Measurements from ENCODE around the gene EPB41L3.

DNA sequence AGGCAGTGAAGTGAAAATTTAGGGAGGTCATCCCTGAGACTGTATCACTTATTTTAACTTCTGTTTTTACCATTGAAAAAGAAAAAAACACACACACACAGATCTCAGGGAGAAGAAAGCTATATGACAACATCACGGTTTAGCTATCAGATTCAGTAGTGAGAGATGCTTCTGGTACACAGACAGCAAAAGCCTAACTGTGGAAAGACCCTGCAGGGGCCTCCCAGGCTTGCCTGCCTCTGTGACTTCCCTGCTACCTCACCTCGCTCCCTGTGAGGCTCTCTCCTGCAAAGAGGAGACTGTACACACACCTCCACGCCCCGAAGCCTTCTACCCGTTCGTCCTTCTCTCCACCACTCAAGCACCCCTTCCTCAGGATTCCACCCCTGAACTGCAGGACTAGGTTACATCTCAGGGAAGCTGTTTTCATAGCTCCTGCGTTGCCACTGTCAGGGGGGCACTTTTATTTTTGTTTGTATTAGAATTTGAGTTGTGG lies 86.3 kb downstream of the EPB41L3 start:
- TF ChIP-seq, protein P1, sequence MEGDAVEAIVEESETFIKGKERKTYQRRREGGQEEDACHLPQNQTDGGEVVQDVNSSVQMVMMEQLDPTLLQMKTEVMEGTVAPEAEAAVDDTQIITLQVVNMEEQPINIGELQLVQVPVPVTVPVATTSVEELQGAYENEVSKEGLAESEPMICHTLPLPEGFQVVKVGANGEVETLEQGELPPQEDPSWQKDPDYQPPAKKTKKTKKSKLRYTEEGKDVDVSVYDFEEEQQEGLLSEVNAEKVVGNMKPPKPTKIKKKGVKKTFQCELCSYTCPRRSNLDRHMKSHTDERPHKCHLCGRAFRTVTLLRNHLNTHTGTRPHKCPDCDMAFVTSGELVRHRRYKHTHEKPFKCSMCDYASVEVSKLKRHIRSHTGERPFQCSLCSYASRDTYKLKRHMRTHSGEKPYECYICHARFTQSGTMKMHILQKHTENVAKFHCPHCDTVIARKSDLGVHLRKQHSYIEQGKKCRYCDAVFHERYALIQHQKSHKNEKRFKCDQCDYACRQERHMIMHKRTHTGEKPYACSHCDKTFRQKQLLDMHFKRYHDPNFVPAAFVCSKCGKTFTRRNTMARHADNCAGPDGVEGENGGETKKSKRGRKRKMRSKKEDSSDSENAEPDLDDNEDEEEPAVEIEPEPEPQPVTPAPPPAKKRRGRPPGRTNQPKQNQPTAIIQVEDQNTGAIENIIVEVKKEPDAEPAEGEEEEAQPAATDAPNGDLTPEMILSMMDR (IDR thresholded peaks at IDR 0.05; ENCODE audit: poor library complexity, severe bottlenecking) = no peak
- no peak for TF ChIP-seq POLR2AphosphoS5 (IDR thresholded peaks at IDR 0.05)
- TF ChIP-seq MXI1 (conservative IDR thresholded peaks at IDR 0.05; ENCODE audit: poor library complexity, severe bottlenecking) = no peak
- TF ChIP-seq, protein P2, sequence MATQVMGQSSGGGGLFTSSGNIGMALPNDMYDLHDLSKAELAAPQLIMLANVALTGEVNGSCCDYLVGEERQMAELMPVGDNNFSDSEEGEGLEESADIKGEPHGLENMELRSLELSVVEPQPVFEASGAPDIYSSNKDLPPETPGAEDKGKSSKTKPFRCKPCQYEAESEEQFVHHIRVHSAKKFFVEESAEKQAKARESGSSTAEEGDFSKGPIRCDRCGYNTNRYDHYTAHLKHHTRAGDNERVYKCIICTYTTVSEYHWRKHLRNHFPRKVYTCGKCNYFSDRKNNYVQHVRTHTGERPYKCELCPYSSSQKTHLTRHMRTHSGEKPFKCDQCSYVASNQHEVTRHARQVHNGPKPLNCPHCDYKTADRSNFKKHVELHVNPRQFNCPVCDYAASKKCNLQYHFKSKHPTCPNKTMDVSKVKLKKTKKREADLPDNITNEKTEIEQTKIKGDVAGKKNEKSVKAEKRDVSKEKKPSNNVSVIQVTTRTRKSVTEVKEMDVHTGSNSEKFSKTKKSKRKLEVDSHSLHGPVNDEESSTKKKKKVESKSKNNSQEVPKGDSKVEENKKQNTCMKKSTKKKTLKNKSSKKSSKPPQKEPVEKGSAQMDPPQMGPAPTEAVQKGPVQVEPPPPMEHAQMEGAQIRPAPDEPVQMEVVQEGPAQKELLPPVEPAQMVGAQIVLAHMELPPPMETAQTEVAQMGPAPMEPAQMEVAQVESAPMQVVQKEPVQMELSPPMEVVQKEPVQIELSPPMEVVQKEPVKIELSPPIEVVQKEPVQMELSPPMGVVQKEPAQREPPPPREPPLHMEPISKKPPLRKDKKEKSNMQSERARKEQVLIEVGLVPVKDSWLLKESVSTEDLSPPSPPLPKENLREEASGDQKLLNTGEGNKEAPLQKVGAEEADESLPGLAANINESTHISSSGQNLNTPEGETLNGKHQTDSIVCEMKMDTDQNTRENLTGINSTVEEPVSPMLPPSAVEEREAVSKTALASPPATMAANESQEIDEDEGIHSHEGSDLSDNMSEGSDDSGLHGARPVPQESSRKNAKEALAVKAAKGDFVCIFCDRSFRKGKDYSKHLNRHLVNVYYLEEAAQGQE (IDR thresholded peaks at IDR 0.05; ENCODE audit: borderline replicate concordance) = no peak
- TF ChIP-seq RAD21 (conservative IDR thresholded peaks at IDR 0.05) = no peak
- no peak for TF ChIP-seq EZH2 (IDR thresholded peaks at IDR 0.05; ENCODE audit: borderline replicate concordance, insufficient read depth, low read length, poor library complexity, severe bottlenecking)
- no peak for TF ChIP-seq TAF1 (IDR thresholded peaks at IDR 0.05; ENCODE audit: low read depth)

All from neural cell (in vitro differentiated cells).